Keratinocyte (primary cell): ENCODE data around the gene SMC3. TPM values are rescaled to one million over a fixed set of nuclear protein-coding genes. Genes with fewer than 3 reads are reported as not detected.

Source experiments
- DNase-seq: peaks from one replicate; pipeline ENCODE4 v3.0.0-alpha.2; 2011; ENCODE audit warnings: low read depth, missing footprints, low spot score
- FAIRE-seq: peaks from 2 replicates; lab custom pipeline; 2011; peaks lifted over from hg19 to GRCh38; lab: Jason Lieb, UNC
- H2AFZ ChIP-seq: 2 replicates; pipeline ENCODE4 v1.6.0; 2012; ENCODE audit warnings: low read length, control low read depth, inconsistent platforms; ENCODE audit not compliant: control insufficient read depth
- H3K27ac ChIP-seq: 2 replicates; pipeline ENCODE4 v1.5.1; 2011; ENCODE audit warnings: low read length; ENCODE audit not compliant: control insufficient read depth, insufficient read depth
- H3K27me3 ChIP-seq: 3 replicates; pipeline ENCODE4 v1.6.0; 2011; ENCODE audit warnings: low read length; ENCODE audit not compliant: control insufficient read depth, insufficient read depth; ENCODE audit errors: extremely low read depth
- H3K36me3 ChIP-seq, 2 experiments: 2 replicates in 1 of 2; 3 replicates in 1 of 2; pipeline ENCODE4 v1.5.1; 2011; ENCODE audit warnings: low read length in 2 of 2, mild to moderate bottlenecking in 1 of 2; ENCODE audit not compliant: control insufficient read depth in 2 of 2, insufficient read depth in 2 of 2; ENCODE audit errors: extremely low read depth in 1 of 2
- H3K4me1 ChIP-seq: 3 replicates; pipeline ENCODE4 v1.5.1; 2011; ENCODE audit warnings: low read length; ENCODE audit not compliant: control insufficient read depth, insufficient read depth; ENCODE audit errors: extremely low read depth
- H3K4me2 ChIP-seq: 3 replicates; pipeline ENCODE4 v1.6.0; 2011; ENCODE audit warnings: low read depth, low read length; ENCODE audit not compliant: control insufficient read depth, insufficient read depth; ENCODE audit errors: extremely low read depth
- H3K4me3 ChIP-seq, 3 experiments: fragments of 200-600 bp in 1 of 3; sonication (generic) in 1 of 3; 2 replicates in 2 of 3; 3 replicates in 1 of 3; pipeline ENCODE4 v1.5.1; 2011 to 2016; ENCODE audit warnings: low read length in 3 of 3, mild to moderate bottlenecking in 3 of 3, control low read depth in 2 of 3, inconsistent platforms in 1 of 3, low read depth in 1 of 3, mixed read lengths in 1 of 3, mixed run types in 1 of 3, moderate library complexity in 1 of 3; ENCODE audit not compliant: control insufficient read depth in 2 of 3, insufficient read depth in 2 of 3; ENCODE audit errors: extremely low read depth in 1 of 3
- H3K79me2 ChIP-seq: 2 replicates; pipeline ENCODE4 v1.6.0; 2012; ENCODE audit warnings: low read length; ENCODE audit not compliant: control insufficient read depth, insufficient read depth
- H3K9ac ChIP-seq: 3 replicates; pipeline ENCODE4 v1.6.0; 2011; ENCODE audit warnings: low read length; ENCODE audit not compliant: control insufficient read depth, insufficient read depth; ENCODE audit errors: extremely low read depth
- H3K9me1 ChIP-seq: 3 replicates; pipeline ENCODE4 v1.6.0; 2011; ENCODE audit warnings: low read length; ENCODE audit not compliant: control insufficient read depth, insufficient read depth; ENCODE audit errors: extremely low read depth
- H3K9me3 ChIP-seq: 2 replicates; pipeline ENCODE4 v1.5.1; 2012; ENCODE audit warnings: low read depth, low read length; ENCODE audit not compliant: control insufficient read depth
- H4K20me1 ChIP-seq: 3 replicates; pipeline ENCODE4 v1.6.0; 2011; ENCODE audit warnings: low read length; ENCODE audit not compliant: control insufficient read depth, insufficient read depth; ENCODE audit errors: extremely low read depth
- EZH2 ChIP-seq: IDR thresholded peaks from one replicate; pipeline ENCODE4 v1.6.1; 2012; ENCODE audit warnings: inconsistent platforms, mild to moderate bottlenecking, low read length, moderate library complexity
- dilution Hi-C: fragments of 300-500 bp; cut with MboI; formaldehyde crosslinking; loops from one replicate; pipeline ENCODE4 v1.7.0; 2020; ENCODE audit warnings: low sequenced_read_pairs; ENCODE audit not compliant: extremely low pct_ligation_motif_present
- polyA plus RNA-seq, 5 experiments: library from polyadenylated mRNA; depleted of rRNA in 3 of 5; stranded (reverse) in 3 of 5; stranded (forward) in 1 of 5; unstranded in 1 of 5; fragments of >200 nt; gene quantifications; 1 replicate in 1 of 5; 2 replicates in 3 of 5; 3 replicates in 1 of 5; pipeline versions ENCODE4 v1.2.1 to v1.2.3, GENCODE V29; 2011 to 2012; ENCODE audit warnings: missing spikeins in 2 of 5, low read depth in 1 of 5, low replicate concordance in 1 of 5
- TF ChIP-seq, protein P1 (sequence below), 3 experiments: IDR thresholded peaks in 1 of 3; conservative IDR thresholded peaks in 1 of 3; optimal IDR thresholded peaks in 1 of 3; 2 replicates in 2 of 3; 3 replicates in 1 of 3; pipeline versions ENCODE3 to v1.5.1; 2011; ENCODE audit warnings: low read length in 3 of 3, mild to moderate bottlenecking in 3 of 3, moderate library complexity in 2 of 3, control low read depth in 1 of 3, inconsistent platforms in 1 of 3; ENCODE audit not compliant: insufficient read depth in 2 of 3; ENCODE audit errors: extremely low read depth in 1 of 3

SMC3 gene
- polyA plus RNA-seq, 1 donor (not counting 4 experiments of a cell fraction or from before 2014, with no cell fraction given) = 16.3 TPM

- no peaks in the 10 kb centered on the region for H3K27me3 ChIP-seq
- no peaks in the 10 kb centered on the region for H3K9me1 ChIP-seq
- H3K27ac ChIP-seq = no peak overlapping the region
- no peaks in the 10 kb centered on the region for H3K79me2 ChIP-seq
- TF ChIP-seq, protein P1, sequence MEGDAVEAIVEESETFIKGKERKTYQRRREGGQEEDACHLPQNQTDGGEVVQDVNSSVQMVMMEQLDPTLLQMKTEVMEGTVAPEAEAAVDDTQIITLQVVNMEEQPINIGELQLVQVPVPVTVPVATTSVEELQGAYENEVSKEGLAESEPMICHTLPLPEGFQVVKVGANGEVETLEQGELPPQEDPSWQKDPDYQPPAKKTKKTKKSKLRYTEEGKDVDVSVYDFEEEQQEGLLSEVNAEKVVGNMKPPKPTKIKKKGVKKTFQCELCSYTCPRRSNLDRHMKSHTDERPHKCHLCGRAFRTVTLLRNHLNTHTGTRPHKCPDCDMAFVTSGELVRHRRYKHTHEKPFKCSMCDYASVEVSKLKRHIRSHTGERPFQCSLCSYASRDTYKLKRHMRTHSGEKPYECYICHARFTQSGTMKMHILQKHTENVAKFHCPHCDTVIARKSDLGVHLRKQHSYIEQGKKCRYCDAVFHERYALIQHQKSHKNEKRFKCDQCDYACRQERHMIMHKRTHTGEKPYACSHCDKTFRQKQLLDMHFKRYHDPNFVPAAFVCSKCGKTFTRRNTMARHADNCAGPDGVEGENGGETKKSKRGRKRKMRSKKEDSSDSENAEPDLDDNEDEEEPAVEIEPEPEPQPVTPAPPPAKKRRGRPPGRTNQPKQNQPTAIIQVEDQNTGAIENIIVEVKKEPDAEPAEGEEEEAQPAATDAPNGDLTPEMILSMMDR (optimal IDR thresholded peaks at IDR 0.05 in 1 of 3, IDR thresholded peaks at IDR 0.05 in 1 of 3, conservative IDR thresholded peaks at IDR 0.05 in 1 of 3; ENCODE audit: extremely low read depth in 1 of 3, insufficient read depth in 2 of 3, low read length in 3 of 3) = no peak
- no peak for TF ChIP-seq EZH2
- peaks cover 10% of the 10 kb centered on the region for H3K4me1 ChIP-seq
- dilution Hi-C loops = no loop called here
- DNase-seq = no peak
- FAIRE-seq = no peak
- H4K20me1 ChIP-seq = no peaks in the 10 kb centered on the region
- H3K9ac ChIP-seq = no peak overlapping the region
- H2AFZ ChIP-seq = no peak overlapping the region
- H3K36me3 ChIP-seq = no peaks in the 10 kb centered on the region
- H3K4me2 ChIP-seq = no peak overlapping the region
- no peak overlapping the region for H3K4me3 ChIP-seq
- H3K9me3 ChIP-seq = no peaks in the 10 kb centered on the region
Observed at GRCh38 chr10:110636572-110636931, 69.1 kb downstream of the SMC3 start.

DNA sequence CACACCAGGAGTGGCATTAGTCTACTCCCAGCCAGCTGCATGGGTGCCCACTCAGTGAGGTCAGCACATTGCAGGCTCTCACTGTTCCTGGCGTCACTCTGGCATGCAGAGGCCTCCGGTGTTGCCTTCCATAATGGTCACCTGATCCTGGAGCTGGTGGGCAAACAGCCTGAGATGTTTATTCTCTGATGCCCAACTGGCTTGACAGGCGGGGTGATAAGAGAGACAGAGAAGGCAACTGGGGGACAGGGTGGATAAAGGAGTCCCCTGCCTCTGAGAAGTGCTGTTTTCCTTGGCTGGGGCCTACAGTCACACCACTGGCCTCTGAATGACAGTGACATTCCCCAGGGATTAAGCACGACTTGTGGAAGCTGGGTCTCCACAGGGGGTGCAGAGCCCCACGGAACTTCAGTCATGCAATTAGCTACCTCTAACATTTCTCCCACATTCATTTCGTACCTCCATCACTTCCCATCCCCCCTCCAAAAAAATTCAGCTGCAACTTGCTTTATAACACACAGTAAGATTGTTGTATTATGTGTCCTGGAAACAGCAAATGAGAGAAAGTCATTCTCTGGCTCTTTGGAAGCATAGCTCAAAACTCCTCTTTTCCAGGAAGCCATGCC is 69.5 kb downstream of the SMC3 start:
- dilution Hi-C loops = no loop called here
- Histone ChIP-seq H3K4me1 (peaks cover 10% of the 10 kb centered on the region), H3K9me3 (no peaks in the 10 kb centered on the region), H3K4me3 (no peak overlapping the region), H3K9ac (no peak overlapping the region), H3K9me1 (no peaks in the 10 kb centered on the region), H3K79me2 (no peaks in the 10 kb centered on the region), H3K27ac (no peak overlapping the region), H3K4me2 (no peak overlapping the region), H4K20me1 (no peaks in the 10 kb centered on the region), H3K27me3 (peaks cover under 1% of the 10 kb centered on the region), H2AFZ (no peak overlapping the region), H3K36me3 (no peaks in the 10 kb centered on the region)
- TF ChIP-seq, protein P1 (optimal IDR thresholded peaks at IDR 0.05 in 1 of 3, IDR thresholded peaks at IDR 0.05 in 1 of 3, conservative IDR thresholded peaks at IDR 0.05 in 1 of 3; ENCODE audit: extremely low read depth in 1 of 3, insufficient read depth in 2 of 3, low read length in 3 of 3) = no peak
- TF ChIP-seq EZH2 = no peak
- FAIRE-seq = no peak
- DNase-seq = no peak
